Activated T-cell treated with anti-CD3 and anti-CD28 coated beads, Interleukin-2, amount 50 U/mL, for 72 hours (primary cell): Measurements from ENCODE around the gene EFR3B. TPM values are rescaled to one million over a fixed set of nuclear protein-coding genes. Genes with fewer than 3 reads are reported as not detected.

Source experiments
- ATAC-seq, 2 donors: fragments of 150-1000 bp; cut with Tn5 transposase; replicated peaks in 1 of 2; 2 replicates each; pipeline ENCODE4 v1.10.0; 2021; ENCODE audit warnings: moderate library complexity in 2 of 2, mild to moderate bottlenecking in 1 of 2
- DNase-seq, 2 donors: peaks; one replicate each; pipeline ENCODE4 v3.0.0; 2021 to 2022; ENCODE audit warnings: mixed read lengths in 1 of 2
- H3K27ac Mint-ChIP-seq: one replicate; pipeline ENCODE4 v1.8.0; 2022; ENCODE audit warnings: mild to moderate bottlenecking, moderate library complexity, mixed read lengths
- H3K27me3 Mint-ChIP-seq: one replicate; pipeline ENCODE4 v1.8.0; 2022; ENCODE audit warnings: low read depth, mixed read lengths
- H3K36me3 Mint-ChIP-seq, 2 donors: one replicate each; pipeline ENCODE4 v1.8.0; 2022; ENCODE audit warnings: mixed read lengths in 2 of 2, mild to moderate bottlenecking in 1 of 2; ENCODE audit not compliant: insufficient read depth in 2 of 2
- H3K4me1 Mint-ChIP-seq: one replicate; pipeline ENCODE4 v1.8.0; 2022; ENCODE audit warnings: low read depth, mixed read lengths
- H3K4me3 Mint-ChIP-seq, 2 donors: one replicate each; pipeline ENCODE4 v1.8.0; 2022; ENCODE audit warnings: mild to moderate bottlenecking in 2 of 2, mixed read lengths in 2 of 2, moderate library complexity in 2 of 2
- H3K9me3 Mint-ChIP-seq, 2 donors: one replicate each; pipeline ENCODE4 v1.8.0; 2022; ENCODE audit warnings: mixed read lengths in 2 of 2
- total RNA-seq, 2 donors: library from RNA; stranded (reverse); gene quantifications; one replicate each; pipeline ENCODE4 v1.2.3, GENCODE V29; 2022

The EFR3B gene
- total RNA-seq, 2 donors from 2014 or later, result 0.60 to 0.93 TPM

DNA sequence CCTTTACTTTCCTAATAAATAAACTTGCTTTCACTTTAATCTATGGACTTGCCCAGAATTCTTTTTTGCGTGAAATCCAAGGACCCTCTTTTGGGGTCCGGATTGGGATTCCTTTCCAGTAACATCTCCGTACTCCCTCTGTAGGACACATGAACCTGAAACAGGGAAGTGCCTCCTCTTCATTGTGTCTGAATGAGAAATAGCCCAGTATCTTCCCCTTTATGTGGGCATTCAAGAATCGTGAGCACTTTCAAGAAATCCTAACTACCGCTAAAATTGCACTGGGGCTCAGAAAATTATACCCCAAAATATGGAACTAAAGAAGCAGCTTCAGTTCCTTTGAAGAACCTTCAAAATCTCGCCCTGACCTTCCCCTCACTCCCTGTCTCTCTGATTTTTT is 134.3 kb downstream of the EFR3B start:
- H3K4me3 Mint-ChIP-seq, result no peak overlapping the region
- H3K27me3 Mint-ChIP-seq, result peaks cover 41% of the 10 kb centered on the region
- H3K27ac Mint-ChIP-seq, result no peak overlapping the region
- no peaks in the 10 kb centered on the region for H3K4me1 Mint-ChIP-seq
- DNase-seq, result no peak
- no peak for ATAC-seq
- no peaks in the 10 kb centered on the region for H3K36me3 Mint-ChIP-seq
- no peaks in the 10 kb centered on the region for H3K9me3 Mint-ChIP-seq

- Mint-ChIP-seq H3K36me3 (no peaks in the 10 kb centered on the region), H3K9me3 (no peaks in the 10 kb centered on the region), H3K27ac (no peak overlapping the region), H3K4me1 (no peaks in the 10 kb centered on the region), H3K27me3 (peaks cover 41% of the 10 kb centered on the region), H3K4me3 (no peak overlapping the region)
- ATAC-seq (no peak), DNase-seq (no peak)
Observed at GRCh38 chr2:25176541-25177181, 134.8 kb downstream of the EFR3B start.

DNA sequence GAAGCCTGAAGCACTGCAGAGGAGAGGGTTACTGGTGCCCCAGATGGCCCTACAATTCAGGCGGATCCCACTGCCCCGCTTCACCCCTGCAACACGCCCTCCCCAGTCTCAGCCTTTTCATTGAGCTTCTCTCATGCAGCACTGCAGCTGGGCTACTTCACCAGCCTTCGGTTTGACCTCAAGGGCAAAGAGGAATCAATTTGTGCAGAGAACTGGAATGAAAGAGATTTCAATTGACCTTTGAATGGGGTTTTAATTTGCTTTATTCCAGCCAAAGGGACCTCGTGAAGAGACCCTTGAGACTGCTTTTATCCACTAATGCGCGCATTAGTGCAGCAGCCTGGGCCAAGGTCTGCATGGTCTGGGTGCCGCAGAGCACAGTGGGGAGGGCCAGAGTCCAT is 135.3 kb downstream of the EFR3B start:
- no peaks in the 10 kb centered on the region for H3K4me1 Mint-ChIP-seq
- no peak for ATAC-seq

GRCh38 chr2:25178976-25179375 is 137.1 kb downstream of the EFR3B start:
- DNase-seq, result no peak
- Mint-ChIP-seq H3K4me1 (no peaks in the 10 kb centered on the region), H3K9me3 (no peaks in the 10 kb centered on the region), H3K4me3 (no peak overlapping the region), H3K27me3 (peaks cover 25% of the 10 kb centered on the region), H3K27ac (no peak overlapping the region), H3K36me3 (no peaks in the 10 kb centered on the region)
- no peak for ATAC-seq

More for the DNA sequence above, 135.3 kb downstream of the EFR3B start:
- Mint-ChIP-seq H3K4me3 (no peak overlapping the region), H3K36me3 (no peaks in the 10 kb centered on the region), H3K9me3 (no peaks in the 10 kb centered on the region), H3K27ac (no peak overlapping the region), H3K27me3 (peaks cover 41% of the 10 kb centered on the region)
- DNase-seq, result no peak

DNA sequence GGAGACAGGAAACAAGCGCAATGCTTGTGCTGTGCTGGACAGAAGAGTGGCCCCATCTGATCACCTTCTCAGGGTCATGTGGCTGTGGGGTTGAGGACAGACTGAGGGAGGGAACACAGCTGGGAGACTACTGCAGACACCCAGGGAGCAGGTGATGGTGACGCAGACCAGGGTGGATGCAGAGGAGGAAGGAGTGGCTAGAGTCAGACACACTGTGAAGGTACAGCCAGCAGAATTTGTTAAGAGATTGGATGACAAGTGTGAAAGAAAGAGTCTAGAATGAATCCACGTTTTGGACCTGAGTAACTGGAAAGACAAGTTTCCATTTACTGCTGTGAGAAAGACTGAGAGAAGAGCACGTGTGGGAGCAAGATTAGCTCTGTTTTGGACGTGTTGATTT is 142.4 kb downstream of the EFR3B start:
- H3K9me3 Mint-ChIP-seq, result no peaks in the 10 kb centered on the region
- H3K27me3 Mint-ChIP-seq, result peaks cover 5% of the 10 kb centered on the region
- H3K4me3 Mint-ChIP-seq, result no peak overlapping the region
- no peaks in the 10 kb centered on the region for H3K4me1 Mint-ChIP-seq
- DNase-seq (no peak), ATAC-seq (no peak)
- no peak overlapping the region for H3K27ac Mint-ChIP-seq
- no peaks in the 10 kb centered on the region for H3K36me3 Mint-ChIP-seq

- Mint-ChIP-seq H3K27me3 (peaks cover 5% of the 10 kb centered on the region), H3K9me3 (no peaks in the 10 kb centered on the region), H3K4me1 (no peaks in the 10 kb centered on the region), H3K27ac (no peak overlapping the region), H3K4me3 (no peak overlapping the region), H3K36me3 (no peaks in the 10 kb centered on the region)
- ATAC-seq, result no peak
- DNase-seq, result no peak
Observed at GRCh38 chr2:25187729-25188350, 146.0 kb downstream of the EFR3B start.

- Mint-ChIP-seq H3K27me3 (peaks cover 5% of the 10 kb centered on the region), H3K9me3 (no peaks in the 10 kb centered on the region), H3K4me3 (no peak overlapping the region), H3K4me1 (no peaks in the 10 kb centered on the region), H3K36me3 (no peaks in the 10 kb centered on the region), H3K27ac (no peak overlapping the region)
- DNase-seq, result no peak
- ATAC-seq, result no peak
Observed at GRCh38 chr2:25188405-25188804, 146.5 kb downstream of the EFR3B start.

GRCh38 chr2:25190536-25190935 is 148.7 kb downstream of the EFR3B start:
- no peak for ATAC-seq
- Mint-ChIP-seq H3K27ac (peak overlapping the region; percentile 8), H3K36me3 (no peaks in the 10 kb centered on the region), H3K9me3 (no peaks in the 10 kb centered on the region), H3K27me3 (peaks cover 5% of the 10 kb centered on the region), H3K4me1 (no peaks in the 10 kb centered on the region), H3K4me3 (no peak overlapping the region)
- DNase-seq, result no peak

GRCh38 chr2:25194576-25195122 is 152.8 kb downstream of the EFR3B start:
- no peaks in the 10 kb centered on the region for H3K36me3 Mint-ChIP-seq
- no peaks in the 10 kb centered on the region for H3K9me3 Mint-ChIP-seq
- ATAC-seq, result no peak
- H3K4me3 Mint-ChIP-seq, result no peak overlapping the region
- H3K27ac Mint-ChIP-seq, result no peak overlapping the region
- peaks cover 6% of the 10 kb centered on the region for H3K4me1 Mint-ChIP-seq
- no peak for DNase-seq
- no peaks in the 10 kb centered on the region for H3K27me3 Mint-ChIP-seq

- Mint-ChIP-seq H3K27ac (no peak overlapping the region), H3K27me3 (no peaks in the 10 kb centered on the region), H3K36me3 (no peaks in the 10 kb centered on the region), H3K4me3 (no peak overlapping the region), H3K4me1 (peaks cover 13% of the 10 kb centered on the region), H3K9me3 (no peaks in the 10 kb centered on the region)
- DNase-seq, result no peak
- no peak for ATAC-seq
Observed at GRCh38 chr2:25197336-25198208, 155.7 kb downstream of the EFR3B start.

DNA sequence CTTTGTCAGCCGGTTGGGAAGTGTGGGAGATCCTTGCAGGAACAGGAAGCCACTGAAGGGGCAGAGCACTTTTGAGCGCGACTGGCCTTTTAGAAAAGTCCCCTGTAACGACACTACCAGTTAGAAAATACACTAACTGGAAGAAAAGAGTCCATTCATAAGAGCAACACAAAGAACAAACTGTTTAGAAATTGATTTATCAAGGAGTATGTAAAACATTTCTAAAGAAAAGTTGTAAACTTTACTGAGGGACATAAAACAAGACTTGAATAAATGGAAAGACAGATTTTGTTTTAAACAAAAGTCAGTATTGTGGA is 156.3 kb downstream of the EFR3B start:
- Mint-ChIP-seq H3K4me3 (no peak overlapping the region), H3K4me1 (peaks cover 13% of the 10 kb centered on the region), H3K9me3 (no peaks in the 10 kb centered on the region), H3K27ac (no peak overlapping the region), H3K27me3 (no peaks in the 10 kb centered on the region), H3K36me3 (no peaks in the 10 kb centered on the region)
- ATAC-seq (no peak), DNase-seq (no peak)

DNA sequence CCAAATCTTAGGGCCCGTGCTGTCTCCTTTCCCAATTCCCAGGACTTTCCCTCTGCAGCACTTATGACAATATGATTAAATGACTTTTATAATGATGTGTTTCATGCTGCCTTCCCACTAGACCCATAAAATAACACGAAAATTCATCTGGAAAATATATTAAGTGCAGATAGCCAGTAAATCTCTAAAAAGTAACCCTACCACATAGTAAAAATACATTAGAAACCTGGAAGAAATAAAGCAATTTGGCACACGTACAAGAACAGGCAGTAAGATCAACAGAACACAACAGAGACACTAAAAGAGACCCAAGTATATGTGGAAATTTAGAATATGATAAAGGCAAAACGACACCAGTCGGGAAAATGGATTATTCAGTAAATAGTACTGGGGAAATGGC is 156.7 kb downstream of the EFR3B start:
- Mint-ChIP-seq H3K27me3 (no peaks in the 10 kb centered on the region), H3K9me3 (no peaks in the 10 kb centered on the region)
- no peak for ATAC-seq

DNA sequence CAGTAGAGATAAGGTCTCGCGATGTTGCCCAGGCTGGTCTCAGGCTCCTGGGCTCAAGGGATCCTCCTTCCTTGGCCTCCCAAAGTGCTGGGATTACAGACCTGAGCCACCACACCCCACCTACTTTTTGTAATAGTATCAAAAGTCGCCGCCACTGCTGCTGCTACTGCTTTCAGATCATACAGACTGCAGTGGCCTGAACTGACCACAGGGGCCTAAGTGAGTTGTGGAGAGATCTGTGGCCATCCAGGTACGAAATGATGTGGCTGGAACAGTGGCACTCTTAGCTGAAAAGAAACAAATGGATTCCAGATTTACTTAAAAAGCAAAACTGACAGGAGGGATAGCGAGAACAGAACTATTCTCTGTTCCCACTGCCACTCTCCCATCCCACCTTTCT is 159.4 kb downstream of the EFR3B start:
- H3K9me3 Mint-ChIP-seq, result no peaks in the 10 kb centered on the region
- ATAC-seq, result no peak
- no peaks in the 10 kb centered on the region for H3K27me3 Mint-ChIP-seq
- DNase-seq, result no peak
- peaks cover 10% of the 10 kb centered on the region for H3K4me1 Mint-ChIP-seq
- no peaks in the 10 kb centered on the region for H3K36me3 Mint-ChIP-seq
- H3K27ac Mint-ChIP-seq, result no peak overlapping the region
- H3K4me3 Mint-ChIP-seq, result no peak overlapping the region

More for the DNA sequence above, 156.7 kb downstream of the EFR3B start:
- Mint-ChIP-seq H3K4me1 (peaks cover 13% of the 10 kb centered on the region), H3K36me3 (no peaks in the 10 kb centered on the region), H3K27ac (no peak overlapping the region), H3K4me3 (no peak overlapping the region)
- no peak for DNase-seq
